Liver (tissue), 4 donors: Measurements from ENCODE around the gene CD7. TPM values are rescaled to one million over a fixed set of nuclear protein-coding genes. Genes with fewer than 3 reads are reported as not detected.

Experiments used
- polyA plus RNA-seq, 2 donors: library from polyadenylated mRNA; stranded (reverse) in 1 of 2; unstranded in 1 of 2; fragments of 200-250 nt in 1 of 2; fragments of >200 nt in 1 of 2; fragmentation: Nextera tagmentation in 1 of 2; extraction: Ambion mirVana in 1 of 2; gene quantifications; one replicate each; pipeline versions ENCODE4 v1.2.1 to v1.2.3, GENCODE V29; 2013 to 2015
- total RNA-seq, 2 donors: library from RNA; depleted of rRNA; stranded (reverse); fragments of >200 nt; gene quantifications; one replicate each; pipeline ENCODE4 v1.2.3, GENCODE V29; 2014
- donor health status: healthy.
- donor health status: healthy.
- donor health status: healthy.

Gene CD7
- total and polyA plus RNA-seq, 4 donors, result 1.0 to 1.5 (median 1.4) TPM

Other genes starting within 250 kb of the CD7 start
- 100 to 1,000 TPM; 184 to 229 TPM for gene FASN, start 219.4 kb downstream of the CD7 start, total RNA-seq
- gene FASN, start 219.4 kb downstream of the CD7 start, polyA plus RNA-seq, result 10 to 100 TPM; 53.1 to 75.3 TPM
- 10 to 100 TPM in 1 of 2 donors, 1 to 10 TPM in 1; 5.4 to 13.6 TPM for gene CCDC57, start 104.8 kb downstream of the CD7 start, total RNA-seq
- 10 to 100 TPM in 1 of 2 donors, 1 to 10 TPM in 1; 9.8 to 19.1 TPM for gene CCDC57, start 104.8 kb downstream of the CD7 start, polyA plus RNA-seq
- gene SLC16A3, start 88.6 kb downstream of the CD7 start, total RNA-seq, result 10 to 100 TPM in 1 of 2 donors, 1 to 10 TPM in 1; 9.2 to 10.5 TPM
- gene SLC16A3, start 88.6 kb downstream of the CD7 start, polyA plus RNA-seq, result 1 to 10 TPM; 1.1 to 8.4 TPM
- gene CSNK1D, start 43.9 kb downstream of the CD7 start, total RNA-seq, result 10 to 100 TPM; 22.0 to 49.0 TPM
- 10 to 100 TPM; 29.0 to 39.3 TPM for gene CSNK1D, start 43.9 kb downstream of the CD7 start, polyA plus RNA-seq
- gene SECTM1, start 16.2 kb upstream of the CD7 start, total RNA-seq, result 10 to 100 TPM in 1 of 2 donors, 1 to 10 TPM in 1; 3.6 to 14.2 TPM
- gene SECTM1, start 16.2 kb upstream of the CD7 start, polyA plus RNA-seq, result 1 to 10 TPM; 1.3 to 5.7 TPM
- gene TEX19, start 41.6 kb upstream of the CD7 start, total RNA-seq, result under 1 TPM in 1 of 2 donors, not detected in 1; 0.14 TPM
- not detected for gene TEX19, start 41.6 kb upstream of the CD7 start, polyA plus RNA-seq
- not detected for gene UTS2R, start 54.2 kb upstream of the CD7 start, total RNA-seq
- gene UTS2R, start 54.2 kb upstream of the CD7 start, polyA plus RNA-seq, result not detected
- gene HEXD, start 100.7 kb upstream of the CD7 start, total RNA-seq, result 10 to 100 TPM in 1 of 2 donors, 1 to 10 TPM in 1; 9.7 to 19.9 TPM
- gene HEXD, start 100.7 kb upstream of the CD7 start, polyA plus RNA-seq, result 10 to 100 TPM in 1 of 2 donors, 1 to 10 TPM in 1; 5.6 to 14.7 TPM
- 10 to 100 TPM; 16.1 to 23.2 TPM for gene OGFOD3, start 101.0 kb upstream of the CD7 start, total RNA-seq
- gene OGFOD3, start 101.0 kb upstream of the CD7 start, polyA plus RNA-seq, result 10 to 100 TPM; 15.0 to 20.9 TPM
- gene CYBC1, start 133.1 kb upstream of the CD7 start, total RNA-seq, result 10 to 100 TPM; 25.9 to 44.0 TPM
- 10 to 100 TPM; 23.2 to 45.6 TPM for gene CYBC1, start 133.1 kb upstream of the CD7 start, polyA plus RNA-seq
- 10 to 100 TPM; 24.8 to 87.5 TPM for gene NARF, start 141.1 kb upstream of the CD7 start, total RNA-seq
- gene NARF, start 141.1 kb upstream of the CD7 start, polyA plus RNA-seq, result 10 to 100 TPM; 19.8 to 27.6 TPM
- 10 to 100 TPM; 13.4 to 16.2 TPM for gene FOXK2, start 202.1 kb upstream of the CD7 start, total RNA-seq
- gene FOXK2, start 202.1 kb upstream of the CD7 start, polyA plus RNA-seq, result 1 to 10 TPM; 3.1 to 8.3 TPM